Measurements from ENCODE around the gene MAML3.
A peak's percentile ranks its signal among the peaks of the same experiment; 100 is the strongest.

The MAML3 gene

DNA sequence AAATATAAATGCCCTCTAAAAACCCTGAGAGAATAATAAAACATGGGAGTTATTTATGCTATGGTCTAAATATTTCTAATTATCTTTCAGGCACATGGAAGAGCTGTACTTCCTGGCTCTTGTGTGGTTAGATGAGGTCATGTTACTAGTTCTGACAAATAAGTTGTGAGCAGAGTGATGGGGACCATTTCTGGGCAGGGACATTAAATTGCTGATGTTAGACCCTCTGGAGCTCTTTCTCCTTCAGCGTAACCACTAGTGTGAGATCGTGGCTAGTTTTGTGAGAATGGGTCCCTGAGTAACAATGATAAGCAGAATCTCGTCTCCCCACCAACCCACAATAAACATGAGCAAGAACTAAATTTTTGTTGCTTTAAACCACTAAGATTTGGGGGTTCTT, 108.0 kb downstream of the MAML3 start:
- DNase-seq (ENCODE audit: low read depth in 2 of 2): no peak

GRCh38 chr4:140044337-140044902, 109.6 kb downstream of the MAML3 start:
- no peak for DNase-seq (ENCODE audit: low read depth in 2 of 2)

DNA sequence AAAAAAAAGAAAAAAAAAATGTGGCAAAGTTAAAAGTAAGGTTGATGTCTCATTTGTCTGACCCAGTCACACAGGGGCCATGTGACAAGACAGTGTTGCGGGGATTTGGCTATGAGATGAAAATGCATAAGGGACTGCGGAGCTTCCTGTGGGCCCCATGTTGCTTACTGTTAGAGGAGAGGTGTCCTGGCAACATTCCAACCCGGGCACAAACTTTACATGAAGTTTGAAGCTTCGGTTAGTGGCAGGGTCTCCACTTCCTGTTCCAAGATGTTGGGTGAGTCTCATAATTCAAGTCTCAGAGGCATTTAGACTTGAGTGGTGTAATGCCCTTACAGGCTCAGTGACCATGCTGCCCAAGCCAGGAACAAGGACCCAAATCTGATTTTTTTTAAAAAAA, 111.3 kb downstream of the MAML3 start:
- DNase-seq (ENCODE audit: low read depth in 2 of 2): no peak

DNA sequence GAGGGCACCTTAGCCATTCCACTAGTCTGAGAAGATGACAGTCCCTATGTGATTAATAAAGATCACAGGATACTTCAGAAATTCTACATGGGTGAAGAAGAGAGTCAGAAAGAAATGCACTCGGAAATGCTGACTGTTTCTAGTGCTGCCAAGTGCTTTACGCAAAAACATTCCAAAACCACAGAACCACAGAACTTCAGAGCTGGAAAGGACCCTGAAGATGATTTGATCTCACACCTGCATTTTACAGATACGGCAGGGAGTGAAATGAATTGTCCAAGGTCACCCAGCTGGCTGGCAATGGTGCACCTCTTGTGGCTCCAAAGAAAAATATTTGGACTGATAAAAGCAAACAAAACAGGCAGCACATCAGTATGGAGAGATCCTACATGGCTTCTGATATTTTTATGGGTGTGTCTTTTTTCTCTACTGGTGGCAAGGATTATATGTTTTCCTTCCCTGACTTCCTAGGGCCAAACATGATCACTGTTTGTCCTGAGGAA, 115.9 kb downstream of the MAML3 start:
- DNase-seq (ENCODE audit: low read depth in 2 of 2): no peak

DNA sequence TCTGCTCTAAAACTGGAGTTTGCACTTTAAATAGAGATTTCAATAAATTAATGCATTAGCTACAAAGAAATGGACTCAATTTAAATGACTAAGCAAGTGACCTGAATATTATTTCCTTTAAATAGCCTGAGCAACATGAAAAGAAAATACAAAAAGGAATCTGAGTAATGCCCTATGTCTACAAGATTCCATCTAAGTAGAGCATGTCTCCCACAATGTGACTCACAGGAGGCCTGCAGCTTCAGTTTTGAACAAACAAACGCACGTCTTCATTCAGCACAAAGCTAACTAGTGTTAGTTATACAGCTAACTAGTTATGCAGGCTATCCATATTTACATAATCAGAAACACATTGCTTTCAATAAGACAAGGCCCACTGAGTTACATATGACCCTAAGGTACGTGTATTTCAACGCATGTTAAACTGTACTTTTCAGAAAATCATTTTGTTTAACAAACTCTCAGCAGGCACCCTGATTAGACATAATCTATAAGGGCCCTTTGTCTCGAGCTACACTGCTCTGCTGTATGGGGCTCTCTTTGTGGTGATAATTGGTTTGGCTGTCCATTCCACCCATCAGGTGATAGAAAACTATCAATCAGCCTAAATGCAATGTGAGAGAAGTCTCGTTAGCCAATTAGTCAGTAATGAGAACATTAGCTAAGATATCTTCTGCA, 116.5 kb downstream of the MAML3 start:
- no peak for DNase-seq (ENCODE audit: low read depth in 2 of 2)

GRCh38 chr4:140031706-140032105, 122.3 kb downstream of the MAML3 start:
- no peak for DNase-seq (ENCODE audit: low read depth in 2 of 2)

DNA sequence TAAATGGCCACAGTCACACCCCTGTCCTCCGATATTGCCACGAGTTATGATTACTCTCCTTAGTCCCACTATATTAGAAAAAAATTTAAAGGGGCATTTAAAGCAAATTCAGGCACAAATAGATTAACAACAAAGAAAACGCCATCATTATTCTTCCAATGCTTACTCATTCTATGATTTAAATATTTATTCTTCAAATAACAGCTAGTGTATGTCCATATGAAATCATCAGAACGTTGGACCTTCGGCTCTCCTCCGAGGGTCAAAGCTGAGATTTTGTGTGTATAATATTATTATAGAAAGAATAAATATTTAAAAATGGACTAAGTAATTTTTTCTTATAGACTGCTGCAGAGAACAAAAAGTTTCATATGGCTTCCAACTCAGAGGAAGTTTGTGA, 122.9 kb downstream of the MAML3 start:
- no peak for DNase-seq (ENCODE audit: low read depth in 2 of 2)

- no peak for DNase-seq (ENCODE audit: low read depth in 2 of 2)
Measured at GRCh38 chr4:140028676-140029517, 125.1 kb downstream of the MAML3 start.

- DNase-seq (ENCODE audit: low read depth in 2 of 2): no peak
Measured at GRCh38 chr4:140028101-140028500, 125.9 kb downstream of the MAML3 start.

GRCh38 chr4:140027101-140027500, 126.9 kb downstream of the MAML3 start:
- no peak for DNase-seq (ENCODE audit: low read depth in 2 of 2)

DNA sequence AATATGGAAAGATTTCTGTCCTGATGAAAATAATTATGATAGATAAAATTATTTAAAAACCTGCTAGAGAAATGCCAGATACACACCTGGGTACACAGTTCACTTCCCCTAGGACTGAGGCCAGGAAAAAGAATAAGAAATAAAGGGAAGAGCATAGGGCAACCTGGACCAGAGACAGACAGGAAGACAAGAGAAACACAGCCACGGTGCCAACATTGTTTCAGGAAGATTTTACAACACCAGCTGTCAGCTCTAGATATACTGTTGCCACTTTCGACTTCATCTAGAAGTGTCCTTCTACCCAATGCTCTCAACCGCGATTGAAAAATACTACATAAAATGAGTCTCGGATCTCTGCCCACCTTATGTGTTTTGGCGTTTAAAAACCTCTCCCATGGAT, 128.5 kb downstream of the MAML3 start:
- no peak for DNase-seq (ENCODE audit: low read depth in 2 of 2)

GRCh38 chr4:140020457-140021361, 133.3 kb downstream of the MAML3 start:
- no peak for DNase-seq (ENCODE audit: low read depth in 2 of 2)

- no peak for DNase-seq (ENCODE audit: low read depth in 2 of 2)
Measured at GRCh38 chr4:140019619-140020347, 134.2 kb downstream of the MAML3 start.

DNA sequence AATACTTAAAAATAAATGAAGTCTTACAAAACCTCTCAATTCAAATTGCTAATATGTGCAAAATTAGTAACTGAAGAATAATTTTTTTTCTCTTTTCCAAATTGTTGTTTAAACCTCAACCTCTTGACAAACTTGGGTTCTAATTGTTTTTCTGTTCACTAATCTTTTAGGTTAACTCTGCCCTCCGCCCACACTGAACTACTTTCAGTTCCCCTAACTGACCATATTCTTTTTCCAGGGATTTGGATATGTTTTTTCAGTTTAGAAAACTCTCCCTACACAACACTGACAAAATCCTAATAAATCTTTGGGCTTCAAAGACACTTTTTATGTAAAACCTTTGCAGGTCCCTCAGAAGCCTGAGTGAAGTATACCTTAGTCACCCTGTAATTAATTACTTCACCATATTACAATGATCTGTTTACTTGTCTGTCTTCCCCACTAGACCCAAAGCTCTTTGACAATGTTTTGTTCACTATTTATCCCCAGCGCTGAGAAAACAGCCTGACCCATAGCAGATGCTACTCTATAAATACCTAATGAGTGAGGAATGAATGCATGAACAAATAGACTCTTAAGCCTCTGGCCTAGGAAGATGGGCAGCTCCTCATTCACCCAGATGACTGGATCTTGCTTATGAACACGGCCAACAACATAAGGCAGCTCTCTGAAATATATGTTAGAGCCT, 134.9 kb downstream of the MAML3 start:
- no peak for DNase-seq (ENCODE audit: low read depth in 2 of 2)

GRCh38 chr4:140014284-140014683, 139.7 kb downstream of the MAML3 start:
- no peak for DNase-seq (ENCODE audit: low read depth in 2 of 2)

GRCh38 chr4:140012688-140013486, 141.1 kb downstream of the MAML3 start:
- peak; percentile 22 to 41 for DNase-seq (ENCODE audit: low read depth in 2 of 2)

GRCh38 chr4:140005699-140006098, 148.3 kb downstream of the MAML3 start:
- DNase-seq (ENCODE audit: low read depth in 2 of 2): no peak

- DNase-seq (ENCODE audit: low read depth in 2 of 2): no peak
Measured at GRCh38 chr4:140004922-140005627, 148.9 kb downstream of the MAML3 start.

DNA sequence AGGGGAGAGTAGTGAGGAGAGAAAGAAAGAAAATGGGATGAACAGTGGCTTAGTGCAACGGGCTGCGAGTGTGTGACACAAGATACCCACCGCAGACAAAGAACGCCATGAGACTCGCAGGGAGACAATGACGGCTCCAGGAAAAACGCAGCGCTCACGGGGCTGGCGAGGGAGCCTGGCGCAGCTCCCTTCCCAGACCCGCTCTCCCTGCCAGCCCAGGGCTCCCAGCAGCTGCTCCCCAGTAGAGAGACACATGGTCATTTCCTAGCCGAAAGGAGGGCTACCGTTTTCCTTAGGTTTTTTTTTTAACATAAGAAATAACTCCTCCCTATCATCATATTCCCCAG, 149.5 kb downstream of the MAML3 start:
- no peak for DNase-seq (ENCODE audit: low read depth in 2 of 2)
